ENCODE results near the gene KRT86.

KRT86 gene

DNA sequence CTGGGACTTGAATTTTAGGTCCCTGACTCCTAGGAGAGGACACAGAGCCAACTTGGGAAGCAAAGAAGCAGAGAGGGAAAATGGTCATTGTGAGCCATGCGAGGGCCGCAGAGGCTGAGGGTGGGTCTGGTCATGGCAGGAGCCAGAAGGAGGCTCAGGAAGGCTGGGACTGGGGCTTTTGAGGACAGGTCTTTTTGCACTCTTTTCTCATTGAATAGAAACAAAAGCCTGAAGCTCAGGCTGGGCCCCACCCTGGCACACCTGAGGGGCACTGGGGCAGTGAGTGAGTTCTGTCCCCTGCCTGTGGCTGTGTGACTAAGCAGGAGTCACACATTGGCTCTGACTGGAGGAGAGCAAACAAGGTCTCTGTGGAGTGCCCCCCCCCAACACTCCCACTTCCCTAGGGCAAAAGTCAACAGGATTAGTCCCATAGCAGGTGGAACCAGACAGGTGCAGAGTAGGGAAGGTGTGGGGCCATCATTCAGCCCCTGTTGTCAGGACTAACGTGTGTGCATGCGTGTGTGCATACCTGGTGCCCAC lies 38.6 kb upstream of the KRT86 start (continued):
- TF ChIP-seq ZNF837 (tag by site-specific recombination; IDR thresholded peaks at IDR 0.05) = no peak
- TF ChIP-seq PRDM1 (tag by site-specific recombination; IDR thresholded peaks at IDR 0.05) = no peak
- TF ChIP-seq SALL2 (tag by site-specific recombination; IDR thresholded peaks at IDR 0.05; ENCODE audit: borderline replicate concordance) = no peak
- TF ChIP-seq, protein P1, sequence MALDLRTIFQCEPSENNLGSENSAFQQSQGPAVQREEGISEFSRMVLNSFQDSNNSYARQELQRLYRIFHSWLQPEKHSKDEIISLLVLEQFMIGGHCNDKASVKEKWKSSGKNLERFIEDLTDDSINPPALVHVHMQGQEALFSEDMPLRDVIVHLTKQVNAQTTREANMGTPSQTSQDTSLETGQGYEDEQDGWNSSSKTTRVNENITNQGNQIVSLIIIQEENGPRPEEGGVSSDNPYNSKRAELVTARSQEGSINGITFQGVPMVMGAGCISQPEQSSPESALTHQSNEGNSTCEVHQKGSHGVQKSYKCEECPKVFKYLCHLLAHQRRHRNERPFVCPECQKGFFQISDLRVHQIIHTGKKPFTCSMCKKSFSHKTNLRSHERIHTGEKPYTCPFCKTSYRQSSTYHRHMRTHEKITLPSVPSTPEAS (tag by site-specific recombination; IDR thresholded peaks at IDR 0.05) = no peak
- TF ChIP-seq ZNF501 (tag by site-specific recombination; IDR thresholded peaks at IDR 0.05) = no peak

DNA sequence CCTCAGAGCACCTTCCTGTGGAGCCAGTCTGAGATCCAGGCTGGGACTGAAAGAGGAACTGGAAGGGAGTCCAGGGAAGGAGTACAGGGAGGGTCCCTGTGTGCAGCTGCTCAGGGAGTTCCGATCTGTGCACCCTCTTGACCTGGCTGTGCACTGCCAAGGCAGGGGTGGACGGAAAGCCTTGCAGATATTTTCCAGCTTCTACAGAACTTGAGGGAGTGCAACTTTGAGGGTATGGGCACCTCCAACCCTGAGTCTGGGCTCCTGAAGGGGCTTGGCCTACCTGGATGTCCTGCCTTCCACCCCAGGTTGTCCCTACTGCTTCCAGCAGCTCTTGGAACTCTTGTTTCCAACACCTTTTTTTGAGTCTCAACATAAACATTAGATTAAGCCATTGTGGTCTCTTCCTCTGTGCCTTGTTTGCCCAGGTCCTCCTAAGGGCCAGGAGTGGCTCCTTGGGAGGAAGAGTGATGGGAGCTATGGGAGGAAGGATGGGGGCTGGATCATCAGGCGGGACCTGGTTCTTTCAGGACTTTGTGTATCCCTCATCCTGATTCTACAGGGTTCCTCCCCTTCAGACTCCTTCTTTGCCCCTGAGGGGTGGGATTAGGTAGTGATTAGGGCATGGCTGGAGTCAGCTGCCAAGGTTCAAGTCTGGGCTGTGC lies 37.9 kb upstream of the KRT86 start:
- POLR2A ChIA-PET = no interaction called here
- H3K36me3 ChIP-seq (ENCODE audit: control insufficient read depth in 2 of 2, insufficient read depth in 1 of 2, low read length in 2 of 2) = no peaks in the 10 kb centered on the region
- no peak overlapping the region for H3K4me3 ChIP-seq (ENCODE audit: low read depth, low read length)
- H3K9me3 ChIP-seq (ENCODE audit: control insufficient read depth, insufficient read depth, low read depth, low read length) = no peaks in the 10 kb centered on the region
- TF ChIP-seq ZNF404 (tag by site-specific recombination; IDR thresholded peaks at IDR 0.05) (no peak), WT1 (tag by site-specific recombination; IDR thresholded peaks at IDR 0.05) (no peak), ZNF211 (tag by site-specific recombination; IDR thresholded peaks at IDR 0.05; ENCODE audit: low read depth) (no peak)
- TF ChIP-seq, protein P2, sequence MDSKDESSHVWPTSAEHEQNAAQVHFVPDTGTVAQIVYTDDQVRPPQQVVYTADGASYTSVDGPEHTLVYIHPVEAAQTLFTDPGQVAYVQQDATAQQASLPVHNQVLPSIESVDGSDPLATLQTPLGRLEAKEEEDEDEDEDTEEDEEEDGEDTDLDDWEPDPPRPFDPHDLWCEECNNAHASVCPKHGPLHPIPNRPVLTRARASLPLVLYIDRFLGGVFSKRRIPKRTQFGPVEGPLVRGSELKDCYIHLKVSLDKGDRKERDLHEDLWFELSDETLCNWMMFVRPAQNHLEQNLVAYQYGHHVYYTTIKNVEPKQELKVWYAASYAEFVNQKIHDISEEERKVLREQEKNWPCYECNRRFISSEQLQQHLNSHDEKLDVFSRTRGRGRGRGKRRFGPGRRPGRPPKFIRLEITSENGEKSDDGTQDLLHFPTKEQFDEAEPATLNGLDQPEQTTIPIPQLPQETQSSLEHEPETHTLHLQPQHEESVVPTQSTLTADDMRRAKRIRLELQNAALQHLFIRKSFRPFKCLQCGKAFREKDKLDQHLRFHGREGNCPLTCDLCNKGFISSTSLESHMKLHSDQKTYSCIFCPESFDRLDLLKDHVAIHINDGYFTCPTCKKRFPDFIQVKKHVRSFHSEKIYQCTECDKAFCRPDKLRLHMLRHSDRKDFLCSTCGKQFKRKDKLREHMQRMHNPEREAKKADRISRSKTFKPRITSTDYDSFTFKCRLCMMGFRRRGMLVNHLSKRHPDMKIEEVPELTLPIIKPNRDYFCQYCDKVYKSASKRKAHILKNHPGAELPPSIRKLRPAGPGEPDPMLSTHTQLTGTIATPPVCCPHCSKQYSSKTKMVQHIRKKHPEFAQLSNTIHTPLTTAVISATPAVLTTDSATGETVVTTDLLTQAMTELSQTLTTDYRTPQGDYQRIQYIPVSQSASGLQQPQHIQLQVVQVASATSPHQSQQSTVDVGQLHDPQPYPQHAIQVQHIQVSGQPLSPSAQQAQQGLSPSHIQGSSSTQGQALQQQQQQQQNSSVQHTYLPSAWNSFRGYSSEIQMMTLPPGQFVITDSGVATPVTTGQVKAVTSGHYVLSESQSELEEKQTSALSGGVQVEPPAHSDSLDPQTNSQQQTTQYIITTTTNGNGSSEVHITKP (tag by site-specific recombination; IDR thresholded peaks at IDR 0.05) = no peak
- TF ChIP-seq, protein P3, sequence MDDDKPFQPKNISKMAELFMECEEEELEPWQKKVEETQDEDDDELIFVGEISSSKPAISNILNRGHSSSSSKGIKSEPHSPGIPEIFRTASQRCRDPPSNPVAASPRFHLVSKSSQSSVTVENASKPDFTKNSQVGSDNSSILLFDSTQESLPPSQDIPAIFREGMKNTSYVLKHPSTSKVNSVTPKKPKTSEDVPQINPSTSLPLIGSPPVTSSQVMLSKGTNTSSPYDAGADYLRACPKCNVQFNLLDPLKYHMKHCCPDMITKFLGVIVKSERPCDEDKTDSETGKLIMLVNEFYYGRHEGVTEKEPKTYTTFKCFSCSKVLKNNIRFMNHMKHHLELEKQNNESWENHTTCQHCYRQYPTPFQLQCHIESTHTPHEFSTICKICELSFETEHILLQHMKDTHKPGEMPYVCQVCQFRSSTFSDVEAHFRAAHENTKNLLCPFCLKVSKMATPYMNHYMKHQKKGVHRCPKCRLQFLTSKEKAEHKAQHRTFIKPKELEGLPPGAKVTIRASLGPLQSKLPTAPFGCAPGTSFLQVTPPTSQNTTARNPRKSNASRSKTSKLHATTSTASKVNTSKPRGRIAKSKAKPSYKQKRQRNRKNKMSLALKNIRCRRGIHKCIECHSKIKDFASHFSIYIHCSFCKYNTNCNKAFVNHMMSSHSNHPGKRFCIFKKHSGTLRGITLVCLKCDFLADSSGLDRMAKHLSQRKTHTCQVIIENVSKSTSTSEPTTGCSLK (tag by site-specific recombination; IDR thresholded peaks at IDR 0.05) = no peak
- TF ChIP-seq, protein P4, sequence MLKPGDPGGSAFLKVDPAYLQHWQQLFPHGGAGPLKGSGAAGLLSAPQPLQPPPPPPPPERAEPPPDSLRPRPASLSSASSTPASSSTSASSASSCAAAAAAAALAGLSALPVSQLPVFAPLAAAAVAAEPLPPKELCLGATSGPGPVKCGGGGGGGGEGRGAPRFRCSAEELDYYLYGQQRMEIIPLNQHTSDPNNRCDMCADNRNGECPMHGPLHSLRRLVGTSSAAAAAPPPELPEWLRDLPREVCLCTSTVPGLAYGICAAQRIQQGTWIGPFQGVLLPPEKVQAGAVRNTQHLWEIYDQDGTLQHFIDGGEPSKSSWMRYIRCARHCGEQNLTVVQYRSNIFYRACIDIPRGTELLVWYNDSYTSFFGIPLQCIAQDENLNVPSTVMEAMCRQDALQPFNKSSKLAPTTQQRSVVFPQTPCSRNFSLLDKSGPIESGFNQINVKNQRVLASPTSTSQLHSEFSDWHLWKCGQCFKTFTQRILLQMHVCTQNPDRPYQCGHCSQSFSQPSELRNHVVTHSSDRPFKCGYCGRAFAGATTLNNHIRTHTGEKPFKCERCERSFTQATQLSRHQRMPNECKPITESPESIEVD (tag by site-specific recombination; IDR thresholded peaks at IDR 0.05) = no peak
- no peak overlapping the region for H3K27ac ChIP-seq (ENCODE audit: extremely low read depth, low read depth, low read length)
- H3K4me1 ChIP-seq (ENCODE audit: control insufficient read depth, insufficient read depth, low read length) = no peaks in the 10 kb centered on the region
- CTCF ChIA-PET = interaction anchor here (0.7 to 6.5 kb wide), 5 partner anchors 15 to 79 kb away, joined by 3 to 29 read pairs (median 3); no protein-coding TSS in a partner anchor

DNA sequence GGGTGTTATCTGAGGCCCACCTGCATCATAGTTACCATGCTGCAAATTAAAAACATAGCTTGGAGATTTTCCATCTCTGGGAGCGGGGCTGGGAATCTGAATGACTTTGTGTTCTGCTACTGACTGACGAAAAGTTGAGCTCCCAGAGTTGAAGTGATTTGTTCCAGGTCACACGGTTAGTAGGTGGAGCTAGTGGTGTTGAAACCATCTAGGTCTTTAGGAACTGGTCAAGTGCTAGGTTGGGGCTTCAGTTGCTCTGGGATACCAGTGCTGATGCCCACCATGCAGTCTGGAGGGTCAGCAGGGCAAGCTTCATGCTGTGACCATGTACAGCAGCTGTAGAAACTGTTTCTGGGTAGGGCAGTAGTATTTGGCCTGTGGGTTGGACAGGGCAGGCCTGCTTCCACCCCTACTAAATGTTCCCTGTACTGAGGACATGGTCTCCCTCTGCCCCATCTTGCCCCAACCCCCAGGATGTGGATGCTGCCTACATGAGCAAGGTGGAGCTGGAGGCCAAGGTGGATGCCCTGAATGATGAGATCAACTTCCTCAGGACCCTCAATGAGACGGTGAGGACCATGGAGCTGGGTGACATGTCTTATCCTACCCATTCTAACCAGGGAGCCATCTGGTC lies 36.1 kb upstream of the KRT86 start:
- H3K4me3 ChIP-seq (ENCODE audit: low read depth, low read length) = no peak overlapping the region
- H3K36me3 ChIP-seq (ENCODE audit: control insufficient read depth in 2 of 2, insufficient read depth in 1 of 2, low read length in 2 of 2) = no peaks in the 10 kb centered on the region
- TF ChIP-seq, protein P5, sequence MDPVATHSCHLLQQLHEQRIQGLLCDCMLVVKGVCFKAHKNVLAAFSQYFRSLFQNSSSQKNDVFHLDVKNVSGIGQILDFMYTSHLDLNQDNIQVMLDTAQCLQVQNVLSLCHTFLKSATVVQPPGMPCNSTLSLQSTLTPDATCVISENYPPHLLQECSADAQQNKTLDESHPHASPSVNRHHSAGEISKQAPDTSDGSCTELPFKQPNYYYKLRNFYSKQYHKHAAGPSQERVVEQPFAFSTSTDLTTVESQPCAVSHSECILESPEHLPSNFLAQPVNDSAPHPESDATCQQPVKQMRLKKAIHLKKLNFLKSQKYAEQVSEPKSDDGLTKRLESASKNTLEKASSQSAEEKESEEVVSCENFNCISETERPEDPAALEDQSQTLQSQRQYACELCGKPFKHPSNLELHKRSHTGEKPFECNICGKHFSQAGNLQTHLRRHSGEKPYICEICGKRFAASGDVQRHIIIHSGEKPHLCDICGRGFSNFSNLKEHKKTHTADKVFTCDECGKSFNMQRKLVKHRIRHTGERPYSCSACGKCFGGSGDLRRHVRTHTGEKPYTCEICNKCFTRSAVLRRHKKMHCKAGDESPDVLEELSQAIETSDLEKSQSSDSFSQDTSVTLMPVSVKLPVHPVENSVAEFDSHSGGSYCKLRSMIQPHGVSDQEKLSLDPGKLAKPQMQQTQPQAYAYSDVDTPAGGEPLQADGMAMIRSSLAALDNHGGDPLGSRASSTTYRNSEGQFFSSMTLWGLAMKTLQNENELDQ (tag by site-specific recombination; IDR thresholded peaks at IDR 0.05; ENCODE audit: low read depth) = no peak
- TF ChIP-seq ZNF501 (tag by site-specific recombination; IDR thresholded peaks at IDR 0.05) (no peak), ZNF561 (tag by site-specific recombination; IDR thresholded peaks at IDR 0.05; ENCODE audit: borderline replicate concordance) (no peak), ZNF707 (tag by site-specific recombination; IDR thresholded peaks at IDR 0.05) (no peak), ZBTB20 (tag by site-specific recombination; IDR thresholded peaks at IDR 0.05) (peak; percentile 47), BCL11B (tag by site-specific recombination; IDR thresholded peaks at IDR 0.05; ENCODE audit: low read depth) (no peak), ZIC2 (tag by site-specific recombination; IDR thresholded peaks at IDR 0.05) (no peak)
- TF ChIP-seq, protein P1 (tag by site-specific recombination; IDR thresholded peaks at IDR 0.05) = no peak
- POLR2A ChIA-PET = interaction anchor here (0.6 to 0.8 kb wide), 2 partner anchors 8 to 22 kb away, joined by 3 read pairs; no protein-coding TSS in a partner anchor
- H3K9me3 ChIP-seq (ENCODE audit: control insufficient read depth, insufficient read depth, low read depth, low read length) = no peaks in the 10 kb centered on the region
- H3K27ac ChIP-seq (ENCODE audit: extremely low read depth, low read depth, low read length) = no peak overlapping the region
- CTCF ChIA-PET = interaction anchor here (0.5 to 6.5 kb wide), 8 partner anchors 12 to 99 kb away, joined by 3 to 29 read pairs (median 4); no protein-coding TSS in a partner anchor
- H3K4me1 ChIP-seq (ENCODE audit: control insufficient read depth, insufficient read depth, low read length) = no peaks in the 10 kb centered on the region
